Tibial nerve (tissue), 4 donors: ENCODE measurements around the gene TMEM258.

Experiments used
- EP300 ChIP-seq, 2 donors: sonication (generic); formaldehyde crosslinking; IDR thresholded peaks; one replicate each; pipeline ENCODE4 v1.6.1; 2017; ENCODE audit warnings: antibody characterized with exemption in 2 of 2, mild to moderate bottlenecking in 1 of 2
- TF ChIP-seq, protein P1 (sequence below), 5 experiments: fragments of 200-600 bp in 3 of 5; fragments of 450-650 bp in 2 of 5; sonication (generic) in 3 of 5; IDR thresholded peaks; one replicate each; pipeline ENCODE4 v1.5.1; 2016 to 2019; ENCODE audit warnings: antibody characterized with exemption in 5 of 5, mild to moderate bottlenecking in 3 of 5, moderate library complexity in 2 of 5

GRCh38 chr11:61830237-61831105 is 38.1 kb upstream of the TMEM258 start:
- TF ChIP-seq EP300 (IDR thresholded peaks at IDR 0.05): no peak
- TF ChIP-seq, protein P1, sequence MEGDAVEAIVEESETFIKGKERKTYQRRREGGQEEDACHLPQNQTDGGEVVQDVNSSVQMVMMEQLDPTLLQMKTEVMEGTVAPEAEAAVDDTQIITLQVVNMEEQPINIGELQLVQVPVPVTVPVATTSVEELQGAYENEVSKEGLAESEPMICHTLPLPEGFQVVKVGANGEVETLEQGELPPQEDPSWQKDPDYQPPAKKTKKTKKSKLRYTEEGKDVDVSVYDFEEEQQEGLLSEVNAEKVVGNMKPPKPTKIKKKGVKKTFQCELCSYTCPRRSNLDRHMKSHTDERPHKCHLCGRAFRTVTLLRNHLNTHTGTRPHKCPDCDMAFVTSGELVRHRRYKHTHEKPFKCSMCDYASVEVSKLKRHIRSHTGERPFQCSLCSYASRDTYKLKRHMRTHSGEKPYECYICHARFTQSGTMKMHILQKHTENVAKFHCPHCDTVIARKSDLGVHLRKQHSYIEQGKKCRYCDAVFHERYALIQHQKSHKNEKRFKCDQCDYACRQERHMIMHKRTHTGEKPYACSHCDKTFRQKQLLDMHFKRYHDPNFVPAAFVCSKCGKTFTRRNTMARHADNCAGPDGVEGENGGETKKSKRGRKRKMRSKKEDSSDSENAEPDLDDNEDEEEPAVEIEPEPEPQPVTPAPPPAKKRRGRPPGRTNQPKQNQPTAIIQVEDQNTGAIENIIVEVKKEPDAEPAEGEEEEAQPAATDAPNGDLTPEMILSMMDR (IDR thresholded peaks at IDR 0.05): no peak
